DOHH2 (cell line): Measurements from ENCODE around the gene DNAL4.

ENCODE experiments used
- H3F3A ChIP-seq: fragments of 200-600 bp; sonication (generic), shearing (Covaris generic); 2 replicates; pipeline ENCODE4 v1.6.0; 2016; ENCODE audit warnings: antibody characterized with exemption, mild to moderate bottlenecking; ENCODE audit not compliant: control insufficient read depth, insufficient read depth
- H3K27ac ChIP-seq: fragments of 200-600 bp; sonication (generic); 2 replicates; pipeline ENCODE4 v1.5.1; 2014; ENCODE audit warnings: low read depth, mild to moderate bottlenecking, low read length, moderate library complexity
- H3K27me3 ChIP-seq: fragments of 200-600 bp; sonication (generic); 2 replicates; pipeline ENCODE4 v1.6.1; 2014; ENCODE audit warnings: mild to moderate bottlenecking, low read length, mixed read lengths; ENCODE audit not compliant: control insufficient read depth
- H3K36me3 ChIP-seq: fragments of 200-600 bp; sonication (generic); 2 replicates; pipeline ENCODE4 v1.6.1; 2014; ENCODE audit warnings: mild to moderate bottlenecking, low read length, moderate library complexity, mixed read lengths; ENCODE audit not compliant: control insufficient read depth
- H3K4me1 ChIP-seq: fragments of 200-600 bp; sonication (generic); 2 replicates; pipeline ENCODE4 v1.6.1; 2014; ENCODE audit warnings: mild to moderate bottlenecking, low read length, mixed read lengths; ENCODE audit not compliant: control insufficient read depth
- H3K4me2 ChIP-seq: fragments of 200-600 bp; sonication (generic); 2 replicates; pipeline ENCODE4 v1.6.0; 2014; ENCODE audit warnings: mild to moderate bottlenecking, low read length, moderate library complexity
- H3K4me3 ChIP-seq: fragments of 200-600 bp; sonication (generic); 2 replicates; pipeline ENCODE4 v1.5.1; 2014; ENCODE audit warnings: mild to moderate bottlenecking, low read length, mixed read lengths
- H3K79me2 ChIP-seq: fragments of 200-600 bp; sonication (generic); 2 replicates; pipeline ENCODE4 v1.6.1; 2014; ENCODE audit warnings: mild to moderate bottlenecking, low read length, mixed read lengths; ENCODE audit not compliant: control insufficient read depth
- H3K9me2 ChIP-seq: fragments of 200-600 bp; sonication (generic); replicated peaks from 2 replicates; pipeline ENCODE4 v1.6.1; 2014; ENCODE audit warnings: mild to moderate bottlenecking, low read length, mixed read lengths; ENCODE audit not compliant: control insufficient read depth
- H3K9me3 ChIP-seq: fragments of 200-600 bp; sonication (generic); 2 replicates; pipeline ENCODE4 v1.6.1; 2014; ENCODE audit warnings: antibody characterized with exemption, low read length, mixed read lengths; ENCODE audit not compliant: control insufficient read depth, insufficient read depth
- H4K20me1 ChIP-seq: fragments of 200-600 bp; sonication (generic); 2 replicates; pipeline ENCODE4 v1.6.0; 2014; ENCODE audit warnings: low read depth, mild to moderate bottlenecking, antibody characterized with exemption, low read length, moderate library complexity; ENCODE audit not compliant: control insufficient read depth, insufficient read depth
- CTCF ChIP-seq: fragments of 200-600 bp; sonication (generic); IDR thresholded peaks from one replicate; pipeline ENCODE4 v1.5.1; 2014; ENCODE audit warnings: antibody characterized with exemption, mild to moderate bottlenecking, low read depth, low read length; ENCODE audit not compliant: poor library complexity, severe bottlenecking
- EZH2phosphoT487 ChIP-seq: fragments of 200-600 bp; sonication (generic); IDR thresholded peaks from 2 replicates; pipeline ENCODE4 v1.6.1; 2017; ENCODE audit warnings: borderline replicate concordance, mild to moderate bottlenecking, antibody characterized with exemption, low read length, moderate library complexity, mixed read lengths

Gene DNAL4

GRCh38 chr22:38766076-38766777 lies 27.7 kb downstream of the DNAL4 start:
- Histone ChIP-seq H3F3A (no peaks in the 10 kb centered on the region), H4K20me1 (no peaks in the 10 kb centered on the region), H3K4me3 (no peak overlapping the region), H3K36me3 (no peaks in the 10 kb centered on the region), H3K27me3 (no peaks in the 10 kb centered on the region), H3K79me2 (no peaks in the 10 kb centered on the region), H3K9me3 (no peaks in the 10 kb centered on the region), H3K4me2 (no peak overlapping the region), H3K27ac (no peak overlapping the region), H3K9me2 (no peaks in the 10 kb centered on the region), H3K4me1 (no peaks in the 10 kb centered on the region)
- TF ChIP-seq CTCF (peak; percentile 77), EZH2phosphoT487 (no peak)

- no peaks in the 10 kb centered on the region for H4K20me1 ChIP-seq
- H3K4me2 ChIP-seq, result no peak overlapping the region
- no peaks in the 10 kb centered on the region for H3K9me3 ChIP-seq
- TF ChIP-seq EZH2phosphoT487 (no peak), CTCF (no peak)
- no peaks in the 10 kb centered on the region for H3F3A ChIP-seq
- peaks cover under 1% of the 10 kb centered on the region for H3K4me1 ChIP-seq
- no peaks in the 10 kb centered on the region for H3K79me2 ChIP-seq
- no peaks in the 10 kb centered on the region for H3K27me3 ChIP-seq
- H3K36me3 ChIP-seq, result no peaks in the 10 kb centered on the region
- no peaks in the 10 kb centered on the region for H3K9me2 ChIP-seq
- no peak overlapping the region for H3K27ac ChIP-seq
- no peak overlapping the region for H3K4me3 ChIP-seq
Observed at GRCh38 chr22:38762551-38762983, 31.4 kb downstream of the DNAL4 start.

GRCh38 chr22:38761202-38762162 lies 32.5 kb downstream of the DNAL4 start:
- Histone ChIP-seq H3K9me3 (no peaks in the 10 kb centered on the region), H3K27ac (no peak overlapping the region), H4K20me1 (no peaks in the 10 kb centered on the region), H3K9me2 (no peaks in the 10 kb centered on the region), H3K4me2 (no peak overlapping the region), H3K27me3 (no peaks in the 10 kb centered on the region), H3K79me2 (no peaks in the 10 kb centered on the region), H3K36me3 (no peaks in the 10 kb centered on the region), H3F3A (no peaks in the 10 kb centered on the region), H3K4me3 (no peak overlapping the region), H3K4me1 (peaks cover 12% of the 10 kb centered on the region)
- TF ChIP-seq CTCF (no peak), EZH2phosphoT487 (no peak)
